HG02840 (cell line): ENCODE data around the gene PSMD13.

Source experiments
- ATAC-seq: cut with Tn5 transposase; IDR thresholded peaks from one replicate; pipeline ENCODE4 v1.9.1; 2021; ENCODE audit warnings: mild to moderate bottlenecking, moderate library complexity, moderate number of reproducible peaks; ENCODE audit not compliant: unreplicated experiment, low FRiP score

The PSMD13 gene

DNA sequence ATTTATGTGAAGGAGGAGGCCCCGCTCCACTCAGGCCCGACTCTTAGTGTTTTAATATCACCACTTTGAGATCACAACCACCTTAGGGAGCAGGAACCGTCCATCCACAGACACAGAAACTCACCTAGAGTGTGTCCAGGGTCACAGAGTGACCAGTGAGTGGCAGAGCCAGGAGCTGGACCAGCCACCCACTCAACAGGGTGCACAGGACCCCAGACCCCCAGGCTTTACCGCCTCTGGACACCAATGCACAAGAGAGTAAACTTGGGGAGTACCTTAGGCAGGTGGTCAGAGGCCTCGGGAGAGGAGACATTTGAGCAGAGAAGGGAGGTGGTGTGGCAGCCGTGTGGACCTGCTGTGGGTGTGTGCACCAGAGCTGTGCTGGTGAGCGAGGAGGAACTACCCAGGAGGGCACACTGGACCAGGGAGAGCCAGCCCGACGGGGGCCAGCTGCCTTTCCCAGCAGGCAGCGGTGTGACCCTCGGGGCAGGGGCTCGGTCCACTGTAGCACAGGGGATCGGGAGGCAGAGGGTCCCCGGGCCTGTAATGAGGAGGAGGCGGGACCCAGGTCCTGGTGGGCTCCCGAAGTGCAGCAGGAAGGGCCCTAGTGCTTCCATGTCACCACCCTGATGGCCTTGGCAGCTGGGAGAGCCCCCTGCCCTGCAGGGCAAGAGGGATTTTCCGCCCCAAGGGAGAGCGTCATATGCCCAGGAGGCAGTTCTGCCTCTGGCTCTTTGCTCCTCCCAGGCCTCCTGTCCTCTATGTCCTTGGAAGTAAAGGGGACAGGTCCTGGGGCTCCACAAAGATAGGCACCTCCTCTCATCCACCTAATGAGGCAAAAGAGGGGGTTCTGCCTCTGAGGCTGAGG lies 33.9 kb downstream of the PSMD13 start:
- no peak for ATAC-seq

DNA sequence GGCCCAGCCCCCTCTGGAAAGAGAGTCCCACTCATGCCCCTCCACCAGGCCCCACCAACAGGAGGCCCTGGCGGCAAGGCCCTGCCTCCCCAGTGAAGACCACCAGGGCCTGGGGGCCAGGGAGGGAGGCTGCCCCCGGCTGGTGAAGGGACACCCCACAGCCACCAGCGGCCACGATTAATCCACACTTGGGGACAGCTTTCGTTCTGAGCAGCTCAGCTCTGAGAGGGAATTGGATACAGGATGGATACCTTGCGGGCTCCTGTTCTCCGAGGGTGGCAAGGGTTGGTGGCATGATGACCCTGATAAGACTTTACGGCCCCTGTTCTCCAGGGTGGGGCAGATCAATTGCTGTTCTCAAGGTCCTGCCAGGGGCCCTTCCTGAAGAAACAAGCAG lies 34.5 kb downstream of the PSMD13 start:
- no peak for ATAC-seq

DNA sequence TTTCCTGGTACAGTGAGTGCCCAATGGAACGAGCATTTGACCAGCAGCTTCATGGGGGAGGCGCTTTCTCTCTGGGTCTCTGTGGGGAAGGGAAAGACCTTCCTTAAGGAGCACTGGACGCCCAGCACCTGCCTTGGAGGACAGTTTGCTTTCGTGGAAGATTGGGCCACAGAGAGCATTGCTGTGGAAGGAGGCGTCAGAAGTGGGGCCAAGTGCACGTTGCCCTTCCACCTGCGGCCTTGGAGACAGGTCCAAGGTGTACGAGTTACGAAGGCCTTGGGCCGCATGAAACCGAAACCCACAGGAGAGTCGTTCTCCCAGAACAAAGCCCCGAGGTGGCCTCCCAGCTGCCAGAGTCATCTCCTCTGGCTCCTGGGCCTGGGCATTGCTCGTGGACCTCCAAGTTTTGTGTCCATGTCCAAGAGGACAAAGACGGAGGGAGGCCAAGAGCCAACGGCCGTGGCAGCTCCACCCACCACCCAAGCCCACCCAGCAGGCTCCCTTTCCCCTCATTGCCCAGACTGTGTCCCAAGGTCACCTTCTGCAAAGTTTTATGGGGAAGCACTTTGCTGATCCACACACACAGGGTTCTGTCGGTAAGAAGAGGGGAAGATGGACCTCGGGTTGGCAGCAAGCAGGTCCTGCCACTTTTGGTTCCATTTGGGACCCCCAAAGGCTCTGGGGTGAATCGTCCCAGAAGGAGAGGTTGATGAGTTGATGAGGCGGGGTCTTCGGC lies 35.6 kb downstream of the PSMD13 start:
- no peak for ATAC-seq

DNA sequence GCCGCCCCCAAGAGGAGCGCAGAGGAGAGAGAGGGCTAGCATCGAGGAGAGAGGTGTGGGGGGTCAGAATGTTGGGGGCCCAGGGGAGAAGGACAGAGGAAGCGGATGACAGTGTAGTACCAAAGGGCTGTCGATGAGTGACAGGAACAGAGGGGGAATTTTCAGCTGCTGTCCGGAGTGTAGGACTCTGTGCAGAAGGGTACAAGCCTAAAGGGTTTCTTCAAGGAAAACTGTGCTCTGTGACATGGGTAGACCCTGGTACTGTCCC lies 36.1 kb downstream of the PSMD13 start:
- ATAC-seq = no peak

DNA sequence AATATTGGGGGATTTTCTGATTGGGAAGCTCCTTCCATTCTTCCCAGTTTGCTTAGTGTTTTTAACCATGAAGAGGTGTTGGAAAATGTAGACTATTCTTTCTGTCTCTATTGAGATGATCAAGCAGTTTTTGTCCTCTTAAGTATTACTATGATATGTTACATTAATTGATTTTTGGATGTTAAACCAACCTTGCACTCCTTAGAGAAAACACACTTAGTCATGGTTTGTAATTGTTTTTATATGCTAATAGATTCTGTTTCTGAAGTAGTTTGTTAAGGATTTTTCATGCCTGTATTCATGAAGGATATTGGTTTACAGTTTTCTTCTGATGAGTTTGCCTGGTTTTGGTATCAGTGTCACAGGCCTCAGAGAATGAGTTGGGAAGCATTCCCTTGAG lies 39.4 kb downstream of the PSMD13 start:
- no peak for ATAC-seq

DNA sequence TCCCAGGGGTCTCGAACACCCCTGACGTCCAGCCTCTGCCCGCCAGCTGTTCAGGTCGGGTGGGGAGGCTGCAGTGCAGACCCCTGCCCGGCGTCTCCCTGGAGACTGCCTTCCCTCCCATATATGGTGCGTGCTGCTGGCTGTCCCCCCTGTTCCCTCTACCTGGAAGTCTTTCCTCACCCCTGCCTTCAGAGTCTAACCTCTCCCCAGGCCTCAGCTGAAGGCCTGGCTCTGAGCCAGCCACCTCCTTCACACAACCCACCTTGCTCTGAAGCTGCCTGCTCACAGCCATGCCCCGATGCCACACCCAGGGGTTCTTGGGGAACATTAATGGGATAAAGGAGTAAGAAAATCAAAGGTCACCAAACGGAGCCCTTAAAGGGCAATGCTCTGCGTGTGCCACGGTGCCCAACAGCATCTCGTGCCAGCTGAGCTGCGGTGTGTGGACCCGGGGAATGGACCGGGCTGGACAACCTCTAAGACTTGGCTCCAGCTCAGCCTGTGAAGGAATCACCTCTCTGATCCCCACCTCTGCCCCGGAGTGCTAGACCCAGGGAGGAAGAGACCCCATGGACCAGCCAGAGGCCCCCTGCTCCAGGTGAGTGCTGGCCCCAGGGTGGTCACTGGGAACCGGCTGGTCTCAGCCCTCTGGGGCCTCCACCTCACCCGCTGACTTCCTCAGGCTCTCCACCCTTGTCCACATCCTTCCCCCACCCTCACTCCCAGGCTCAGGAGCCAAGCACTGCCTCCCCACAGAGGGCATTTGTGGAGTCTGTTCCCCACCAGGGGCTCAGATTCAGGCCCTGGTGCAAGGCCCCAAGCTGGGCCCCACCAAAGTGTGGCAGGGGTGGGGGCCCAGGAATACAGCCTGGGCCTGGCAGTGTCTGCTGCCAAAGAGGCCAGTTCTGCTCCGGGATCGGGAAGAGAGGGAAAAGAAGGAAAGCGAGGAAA lies 41.5 kb downstream of the PSMD13 start, which contains the start of gene NLRP6:
TSS of gene NLRP6 (plus strand) at position 407 of the 951 bp plus-strand sequence. CDS start at position 570, 163 bp downstream.
- ATAC-seq = no peak

DNA sequence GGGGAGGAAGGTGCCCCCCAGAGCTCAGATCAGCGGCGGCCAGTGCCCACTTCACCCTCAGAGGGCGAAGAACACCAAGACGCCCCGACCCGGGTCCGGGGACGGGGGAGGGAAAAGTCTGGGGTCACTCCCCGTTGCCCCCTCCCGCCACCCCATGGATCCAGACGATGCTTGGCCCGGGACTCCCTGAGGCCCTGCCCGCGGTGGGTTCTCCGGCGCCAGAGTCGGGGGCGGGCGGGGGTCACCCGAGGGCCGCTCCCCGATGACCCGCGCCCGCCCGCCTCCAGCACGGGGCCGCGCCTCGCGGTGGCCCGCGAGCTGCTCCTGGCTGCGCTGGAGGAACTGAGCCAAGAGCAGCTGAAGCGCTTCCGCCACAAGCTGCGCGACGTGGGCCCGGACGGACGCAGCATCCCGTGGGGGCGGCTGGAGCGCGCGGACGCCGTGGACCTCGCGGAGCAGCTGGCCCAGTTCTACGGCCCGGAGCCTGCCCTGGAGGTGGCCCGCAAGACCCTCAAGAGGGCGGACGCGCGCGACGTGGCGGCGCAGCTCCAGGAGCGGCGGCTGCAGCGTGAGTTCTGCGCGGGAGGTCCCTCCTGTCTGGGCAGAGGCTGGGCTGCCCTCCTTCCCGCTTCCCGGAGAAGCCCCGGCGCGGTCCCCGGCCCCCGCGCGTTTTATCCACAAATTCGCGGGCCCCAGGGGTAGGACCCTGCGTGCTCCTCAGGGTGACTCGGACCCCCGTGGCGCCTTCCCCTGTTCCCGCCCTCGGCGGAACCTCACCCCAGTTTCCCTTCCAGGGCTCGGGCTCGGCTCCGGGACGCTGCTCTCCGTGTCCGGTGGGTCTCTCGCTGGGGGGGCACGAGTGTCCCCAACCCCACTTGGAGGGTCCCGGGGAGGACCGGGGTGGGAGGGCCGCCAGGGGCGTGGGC lies 42.5 kb downstream of the PSMD13 start:
- ATAC-seq = no peak

DNA sequence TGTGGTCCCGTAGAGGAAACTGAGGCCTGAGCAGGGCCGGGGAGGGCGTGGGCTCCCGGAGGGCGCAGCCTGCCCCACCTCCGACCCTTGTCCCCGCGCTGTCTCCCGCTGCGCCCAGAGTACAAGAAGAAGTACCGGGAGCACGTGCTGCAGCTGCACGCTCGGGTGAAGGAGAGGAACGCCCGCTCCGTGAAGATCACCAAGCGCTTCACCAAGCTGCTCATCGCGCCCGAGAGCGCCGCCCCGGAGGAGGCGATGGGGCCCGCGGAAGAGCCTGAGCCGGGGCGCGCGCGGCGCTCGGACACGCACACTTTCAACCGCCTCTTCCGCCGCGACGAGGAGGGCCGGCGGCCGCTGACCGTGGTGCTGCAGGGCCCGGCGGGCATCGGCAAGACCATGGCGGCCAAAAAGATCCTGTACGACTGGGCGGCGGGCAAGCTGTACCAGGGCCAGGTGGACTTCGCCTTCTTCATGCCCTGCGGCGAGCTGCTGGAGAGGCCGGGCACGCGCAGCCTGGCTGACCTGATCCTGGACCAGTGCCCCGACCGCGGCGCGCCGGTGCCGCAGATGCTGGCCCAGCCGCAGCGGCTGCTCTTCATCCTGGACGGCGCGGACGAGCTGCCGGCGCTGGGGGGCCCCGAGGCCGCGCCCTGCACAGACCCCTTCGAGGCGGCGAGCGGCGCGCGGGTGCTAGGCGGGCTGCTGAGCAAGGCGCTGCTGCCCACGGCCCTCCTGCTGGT lies 43.4 kb downstream of the PSMD13 start:
- ATAC-seq = no peak

DNA sequence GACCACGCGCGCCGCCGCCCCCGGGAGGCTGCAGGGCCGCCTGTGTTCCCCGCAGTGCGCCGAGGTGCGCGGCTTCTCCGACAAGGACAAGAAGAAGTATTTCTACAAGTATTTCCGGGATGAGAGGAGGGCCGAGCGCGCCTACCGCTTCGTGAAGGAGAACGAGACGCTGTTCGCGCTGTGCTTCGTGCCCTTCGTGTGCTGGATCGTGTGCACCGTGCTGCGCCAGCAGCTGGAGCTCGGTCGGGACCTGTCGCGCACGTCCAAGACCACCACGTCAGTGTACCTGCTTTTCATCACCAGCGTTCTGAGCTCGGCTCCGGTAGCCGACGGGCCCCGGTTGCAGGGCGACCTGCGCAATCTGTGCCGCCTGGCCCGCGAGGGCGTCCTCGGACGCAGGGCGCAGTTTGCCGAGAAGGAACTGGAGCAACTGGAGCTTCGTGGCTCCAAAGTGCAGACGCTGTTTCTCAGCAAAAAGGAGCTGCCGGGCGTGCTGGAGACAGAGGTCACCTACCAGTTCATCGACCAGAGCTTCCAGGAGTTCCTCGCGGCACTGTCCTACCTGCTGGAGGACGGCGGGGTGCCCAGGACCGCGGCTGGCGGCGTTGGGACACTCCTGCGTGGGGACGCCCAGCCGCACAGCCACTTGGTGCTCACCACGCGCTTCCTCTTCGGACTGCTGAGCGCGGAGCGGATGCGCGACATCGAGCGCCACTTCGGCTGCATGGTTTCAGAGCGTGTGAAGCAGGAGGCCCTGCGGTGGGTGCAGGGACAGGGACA lies 44.1 kb downstream of the PSMD13 start:
- ATAC-seq = no peak

DNA sequence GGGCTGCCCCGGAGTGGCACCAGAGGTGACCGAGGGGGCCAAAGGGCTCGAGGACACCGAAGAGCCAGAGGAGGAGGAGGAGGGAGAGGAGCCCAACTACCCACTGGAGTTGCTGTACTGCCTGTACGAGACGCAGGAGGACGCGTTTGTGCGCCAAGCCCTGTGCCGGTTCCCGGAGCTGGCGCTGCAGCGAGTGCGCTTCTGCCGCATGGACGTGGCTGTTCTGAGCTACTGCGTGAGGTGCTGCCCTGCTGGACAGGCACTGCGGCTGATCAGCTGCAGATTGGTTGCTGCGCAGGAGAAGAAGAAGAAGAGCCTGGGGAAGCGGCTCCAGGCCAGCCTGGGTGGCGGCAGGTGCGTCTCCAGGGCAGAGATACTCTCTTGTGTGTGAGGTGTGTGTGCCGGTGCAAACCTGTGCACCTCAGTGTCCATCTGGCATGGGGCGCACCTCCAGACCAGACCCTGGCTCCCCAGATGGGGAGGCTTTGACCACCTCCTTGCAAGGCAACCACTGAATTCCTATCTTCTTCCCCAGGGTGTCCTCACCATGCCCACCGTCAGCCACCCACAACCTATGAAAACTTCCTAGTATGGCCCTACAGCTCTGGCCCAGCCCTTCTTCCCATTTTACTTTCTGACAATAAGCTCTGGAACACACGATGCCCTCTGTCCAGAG lies 44.8 kb downstream of the PSMD13 start:
- ATAC-seq = no peak

DNA sequence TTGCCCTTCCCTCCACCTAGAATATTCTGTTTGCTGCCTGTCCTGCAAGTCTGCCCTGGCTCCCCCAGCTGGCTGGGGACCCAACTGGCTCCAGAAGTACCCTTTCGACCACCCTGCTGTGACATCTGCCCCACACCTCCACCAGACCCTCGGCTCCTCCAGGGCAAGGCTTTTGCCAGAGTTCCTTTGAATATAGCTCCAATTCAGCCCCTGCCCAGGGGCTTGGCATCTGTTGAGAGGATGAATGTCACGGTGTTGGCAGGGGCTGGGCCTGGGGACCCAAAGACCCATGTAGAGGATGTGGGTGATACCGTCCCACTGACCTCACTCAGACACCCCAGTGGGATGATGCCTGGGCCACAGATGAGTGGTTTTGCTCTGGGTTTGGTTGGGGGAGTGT lies 45.4 kb downstream of the PSMD13 start:
- no peak for ATAC-seq

DNA sequence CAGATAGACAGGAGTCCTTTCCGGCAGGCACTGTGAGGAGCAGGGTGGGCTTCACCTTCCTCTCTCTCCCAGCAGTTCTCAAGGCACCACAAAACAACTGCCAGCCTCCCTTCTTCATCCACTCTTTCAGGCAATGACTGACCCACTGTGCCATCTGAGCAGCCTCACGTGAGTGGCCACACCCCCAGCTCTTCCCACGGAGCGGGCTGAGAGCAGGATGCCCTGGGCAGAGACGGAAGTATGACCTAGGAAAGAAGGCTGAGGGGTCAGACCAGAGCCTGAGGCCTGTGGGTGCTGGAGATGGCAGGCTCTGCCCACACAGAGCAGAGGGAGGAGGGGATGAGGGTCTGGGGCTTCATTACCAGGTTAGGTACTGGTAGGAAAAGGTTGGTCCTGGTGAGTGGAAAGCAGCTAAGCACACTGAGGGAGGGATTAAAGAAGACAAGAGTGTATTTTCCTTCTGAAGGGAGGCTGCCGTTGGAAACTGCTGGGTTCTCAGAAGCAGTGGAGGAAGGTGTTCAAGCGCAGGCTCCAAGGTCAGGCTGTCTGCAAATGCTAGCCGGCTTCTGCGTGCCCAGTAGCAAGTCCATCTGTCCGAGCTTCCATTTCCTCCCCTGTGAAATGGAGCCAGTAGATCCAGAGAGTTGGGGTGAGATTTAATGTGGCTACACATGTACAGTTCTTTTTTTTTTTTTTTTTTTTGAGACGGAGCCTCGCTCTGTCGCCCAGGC lies 46.0 kb downstream of the PSMD13 start:
- no peak for ATAC-seq

DNA sequence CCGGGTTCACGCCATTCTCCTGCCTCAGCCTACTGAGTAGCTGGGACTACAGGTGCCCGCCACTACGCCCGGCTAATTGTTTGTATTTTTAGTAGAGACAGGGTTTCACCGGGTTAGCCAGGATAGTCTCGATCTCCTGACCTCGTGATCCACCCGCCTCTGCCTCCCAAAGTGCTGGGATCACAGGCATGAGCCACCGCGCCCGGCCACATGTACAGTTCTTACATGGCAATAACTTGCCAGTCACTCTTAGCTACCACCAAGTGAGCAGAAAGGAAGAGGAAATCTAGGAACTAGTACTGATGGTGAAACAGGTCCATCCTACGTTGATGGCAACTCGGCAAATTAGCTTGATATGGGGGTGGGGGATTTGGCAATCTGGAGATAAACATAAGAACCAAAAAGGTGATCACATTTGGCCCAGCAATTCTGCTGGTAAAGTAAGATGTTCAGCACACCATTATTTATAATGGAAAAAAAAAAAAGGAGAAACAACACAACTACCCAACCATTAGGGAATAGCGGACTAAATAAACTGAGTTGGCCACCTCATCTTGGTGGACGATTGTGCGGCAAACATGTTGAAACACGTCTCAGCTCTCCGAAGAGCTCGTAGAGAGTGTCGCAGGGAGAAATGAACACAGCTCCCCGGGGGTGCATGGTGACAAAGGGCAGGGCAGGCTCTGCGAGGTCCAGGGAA lies 46.8 kb downstream of the PSMD13 start:
- ATAC-seq = no peak

DNA sequence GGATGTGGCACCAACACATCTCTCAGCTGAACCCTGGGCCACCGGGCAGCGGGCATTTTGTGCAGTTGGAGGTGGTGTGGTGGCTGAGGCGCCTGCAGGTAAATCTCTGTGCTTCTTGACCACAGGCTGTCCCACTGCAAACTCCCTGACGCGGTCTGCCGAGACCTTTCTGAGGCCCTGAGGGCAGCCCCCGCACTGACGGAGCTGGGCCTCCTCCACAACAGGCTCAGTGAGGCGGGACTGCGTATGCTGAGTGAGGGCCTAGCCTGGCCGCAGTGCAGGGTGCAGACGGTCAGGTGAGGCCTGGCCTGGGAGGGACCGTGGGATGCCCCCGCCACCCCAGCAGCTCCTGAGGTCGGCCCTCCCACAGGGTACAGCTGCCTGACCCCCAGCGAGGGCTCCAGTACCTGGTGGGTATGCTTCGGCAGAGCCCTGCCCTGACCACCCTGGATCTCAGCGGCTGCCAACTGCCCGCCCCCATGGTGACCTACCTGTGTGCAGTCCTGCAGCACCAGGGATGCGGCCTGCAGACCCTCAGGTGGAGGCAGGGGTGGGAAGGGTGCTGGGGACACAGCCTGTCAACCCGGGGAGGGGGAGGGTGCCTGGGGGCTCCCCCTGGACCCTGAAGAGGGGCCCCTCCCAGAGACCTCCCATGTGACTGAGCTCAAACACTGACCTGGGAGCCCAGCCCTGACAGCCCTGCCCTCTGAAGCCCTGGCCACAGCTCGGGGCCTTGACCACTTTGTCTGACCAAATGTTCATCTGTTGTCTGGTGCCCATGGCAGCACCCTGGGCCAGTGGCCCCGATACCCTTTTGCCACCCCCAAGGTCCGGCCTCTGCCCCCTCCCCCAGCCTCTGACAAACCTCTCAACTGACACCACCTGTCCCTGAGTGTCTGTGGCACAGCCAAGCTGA lies 47.6 kb downstream of the PSMD13 start:
- ATAC-seq = no peak

DNA sequence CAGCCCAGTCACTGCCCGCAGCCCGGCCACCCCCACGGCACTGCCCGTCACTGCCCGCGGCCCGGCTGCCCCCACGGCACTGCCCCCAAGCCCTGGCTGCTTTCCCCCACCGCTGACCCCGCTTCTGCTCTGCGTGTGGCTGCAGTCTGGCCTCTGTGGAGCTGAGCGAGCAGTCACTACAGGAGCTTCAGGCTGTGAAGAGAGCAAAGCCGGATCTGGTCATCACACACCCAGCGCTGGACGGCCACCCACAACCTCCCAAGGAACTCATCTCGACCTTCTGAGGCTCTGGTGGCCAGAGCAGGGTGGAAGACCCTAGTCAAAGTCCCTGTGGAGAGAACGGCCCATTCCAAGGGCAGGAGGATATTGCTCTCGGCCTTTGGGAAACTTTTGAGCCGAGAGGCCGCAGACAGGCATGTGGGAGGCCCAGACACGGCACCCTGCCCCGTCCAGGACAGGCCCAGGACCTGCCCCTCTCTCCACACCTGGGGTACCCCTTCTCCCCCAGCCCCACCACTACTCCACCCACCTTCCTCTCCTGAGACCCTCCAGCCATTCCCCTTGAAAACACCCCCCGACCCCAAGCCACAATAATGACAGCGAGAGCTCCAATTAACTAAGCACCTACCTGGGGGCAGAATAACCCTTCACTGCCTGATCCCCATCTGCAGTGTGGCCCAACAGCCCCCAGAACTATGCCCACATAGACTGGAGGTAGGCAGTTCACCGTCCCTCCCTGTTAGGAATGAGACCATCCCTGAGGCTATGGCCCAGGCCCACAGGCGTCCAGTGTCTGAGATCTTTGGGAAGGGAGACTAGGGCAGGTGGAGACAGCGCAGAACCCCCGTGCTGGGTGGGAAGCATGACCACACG lies 48.5 kb downstream of the PSMD13 start:
- ATAC-seq = no peak
